HG02798 (cell line): ENCODE measurements around the gene CERT1.

ENCODE experiments used
- ATAC-seq: cut with Tn5 transposase; IDR thresholded peaks from one replicate; pipeline ENCODE4 v1.9.1; 2021; ENCODE audit warnings: mild to moderate bottlenecking; ENCODE audit not compliant: unreplicated experiment, poor library complexity

Gene CERT1

DNA sequence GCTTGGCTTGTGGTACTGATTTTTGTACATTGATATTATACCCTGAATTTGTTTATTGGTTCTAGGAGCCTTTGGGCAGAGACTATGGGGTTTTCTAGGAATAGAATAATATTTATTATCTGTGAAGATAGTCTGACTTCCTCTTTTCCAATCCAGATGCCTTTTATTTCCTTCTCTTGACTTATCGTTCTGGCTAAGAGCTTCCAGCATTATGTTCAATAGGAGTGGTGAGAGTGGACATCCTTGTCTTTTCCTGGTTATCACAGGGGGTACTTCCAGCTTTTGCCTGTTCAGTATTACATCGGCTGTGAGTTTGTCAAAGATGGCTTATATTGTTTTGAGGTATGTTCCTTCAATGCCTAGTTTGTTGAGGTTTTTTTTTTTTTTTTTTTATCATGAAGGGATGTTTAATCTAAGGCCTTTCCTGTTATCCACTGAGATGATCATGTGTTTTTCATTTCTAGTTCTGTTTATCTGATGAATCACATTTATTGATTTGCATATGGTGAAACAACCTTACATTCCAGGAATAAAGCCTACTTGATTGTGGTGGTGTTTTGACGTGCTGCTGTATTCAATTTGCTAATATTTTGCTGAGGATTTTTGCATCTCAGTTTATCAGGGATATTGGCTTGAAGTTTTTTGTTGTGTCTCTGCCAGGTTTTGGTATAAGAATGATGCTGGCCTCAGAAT is 77.5 kb downstream of the CERT1 start:
- ATAC-seq = no peak

DNA sequence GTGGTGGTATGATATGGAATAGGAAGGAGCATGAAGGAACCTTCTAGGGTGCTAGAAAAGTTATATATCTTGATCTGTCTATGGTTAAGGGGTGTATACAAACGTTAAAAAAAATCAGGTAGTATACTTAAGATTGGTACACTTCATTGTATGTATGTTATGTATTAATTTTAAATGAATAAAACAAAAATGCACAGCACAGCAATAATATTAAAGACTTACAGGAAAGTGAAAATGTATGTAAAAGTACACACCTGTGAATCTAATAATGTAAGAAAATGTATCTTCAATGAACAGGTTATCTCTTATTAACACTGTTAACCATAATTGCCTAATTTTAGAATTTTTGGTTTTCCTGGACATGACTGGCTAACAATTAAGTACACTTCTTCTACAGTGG is 97.2 kb downstream of the CERT1 start:
- ATAC-seq = no peak

DNA sequence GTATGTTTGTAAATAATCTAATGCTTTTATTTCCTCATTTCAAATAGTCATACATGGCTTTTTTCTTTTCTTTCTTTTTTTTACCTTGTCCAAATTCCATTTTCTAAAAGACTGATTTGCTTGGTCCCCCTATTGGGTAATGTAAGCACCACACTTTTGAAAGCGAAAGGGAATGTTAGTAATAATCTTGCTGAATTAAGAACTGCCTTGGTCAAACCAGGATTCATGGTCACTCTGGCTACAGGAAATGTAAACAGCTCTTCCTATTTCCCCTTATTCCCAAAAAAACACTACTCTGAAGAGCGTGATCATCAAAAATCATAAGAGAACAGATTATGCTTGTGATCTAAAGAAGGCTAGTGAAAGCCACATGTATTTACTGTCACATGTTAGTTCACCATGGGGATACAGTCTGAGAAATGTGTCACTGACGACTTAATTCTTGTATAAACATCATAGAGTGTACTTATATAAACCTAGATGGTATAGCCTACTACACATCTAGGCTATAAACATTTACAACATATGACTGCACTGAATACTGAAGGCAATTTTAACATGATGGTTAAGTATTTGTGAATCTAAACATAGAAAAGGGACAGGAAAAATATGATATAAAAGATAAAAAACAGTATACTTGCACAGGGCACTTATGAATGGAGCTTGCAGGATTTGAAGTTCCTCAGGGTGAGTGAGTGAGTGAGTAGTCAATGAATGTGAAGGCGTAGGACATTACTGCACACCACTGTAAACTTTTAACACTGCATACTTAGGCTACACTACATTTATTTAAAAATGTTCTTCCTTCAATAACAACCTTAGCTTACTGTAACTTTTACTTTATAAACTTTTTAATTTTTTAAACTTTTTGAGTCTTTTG is 99.1 kb downstream of the CERT1 start:
- ATAC-seq = no peak

DNA sequence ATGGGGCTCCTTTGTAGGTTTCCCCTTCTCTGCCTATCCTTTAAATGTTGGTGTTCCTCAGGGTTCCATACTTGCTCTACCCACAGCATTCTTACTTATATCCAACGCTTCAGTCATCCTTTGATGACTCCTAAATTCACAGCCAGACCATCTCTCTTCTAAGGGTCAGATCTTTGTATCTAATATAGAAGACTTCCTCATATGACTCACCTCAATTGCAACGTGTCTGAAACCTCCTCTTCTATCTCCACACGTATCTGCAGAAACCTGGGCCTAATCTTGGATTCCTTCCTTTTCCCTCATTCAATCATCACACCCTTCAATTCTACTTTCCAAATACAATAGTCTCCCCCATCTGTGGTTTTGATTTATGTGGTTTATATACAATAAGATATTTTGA is 106.1 kb downstream of the CERT1 start:
- ATAC-seq = no peak

DNA sequence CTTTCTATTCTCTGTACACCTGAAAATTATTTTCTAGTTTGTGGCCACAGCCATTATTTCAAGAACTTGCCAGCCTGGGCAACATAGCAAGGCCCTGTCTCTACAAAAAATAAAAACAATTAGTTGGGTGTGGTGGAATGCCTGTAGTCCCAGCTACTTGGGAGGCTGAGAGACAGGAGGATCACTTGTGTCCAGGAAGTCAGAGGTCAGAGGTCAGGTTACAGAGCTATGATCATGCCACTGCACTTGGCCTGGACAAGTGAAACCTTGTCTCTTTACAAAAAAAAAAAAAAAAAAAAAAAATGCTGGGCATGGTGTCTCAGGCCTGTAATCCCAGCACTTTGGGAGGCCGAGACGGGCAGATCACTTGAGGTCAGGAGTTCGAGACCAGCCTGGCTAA is 116.2 kb downstream of the CERT1 start:
- ATAC-seq = no peak

DNA sequence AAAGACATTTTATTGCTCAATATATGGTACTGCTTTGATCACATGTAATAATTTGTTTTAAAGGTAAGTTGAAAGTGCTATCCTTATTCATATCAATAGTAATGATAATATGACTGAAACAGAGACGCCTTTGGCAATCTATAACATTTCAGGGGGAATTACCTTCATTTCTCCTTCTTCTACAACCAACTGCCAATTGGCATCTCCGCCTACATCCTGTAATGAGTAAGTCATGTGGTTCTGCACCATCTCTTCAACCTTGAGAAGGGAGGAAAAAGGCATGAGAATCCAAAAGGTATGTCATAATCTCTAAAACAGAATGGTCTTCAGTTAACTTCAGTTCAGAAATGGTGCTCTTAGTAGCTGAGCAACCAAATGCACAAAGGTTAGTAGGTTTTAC is 122.0 kb downstream of the CERT1 start:
- no peak for ATAC-seq

DNA sequence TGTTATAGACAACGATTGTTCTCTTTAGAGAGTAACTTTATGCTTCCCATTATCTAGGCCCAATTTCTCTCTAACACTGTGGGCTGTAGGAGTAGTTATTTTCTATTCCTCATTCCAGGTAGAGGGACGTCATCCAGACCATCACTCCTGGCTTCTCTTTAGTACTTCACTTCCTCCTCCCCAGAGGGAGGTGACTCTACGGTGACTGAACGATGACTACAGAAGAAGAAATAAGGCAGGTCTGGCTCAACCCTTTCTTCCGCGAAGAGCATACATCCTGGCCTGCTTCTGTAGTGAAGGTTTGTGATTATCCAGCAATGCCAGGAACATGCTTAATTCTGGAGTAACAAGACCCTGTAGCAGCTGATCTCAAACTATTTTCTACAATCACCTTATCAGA is 123.6 kb downstream of the CERT1 start:
- ATAC-seq = no peak

DNA sequence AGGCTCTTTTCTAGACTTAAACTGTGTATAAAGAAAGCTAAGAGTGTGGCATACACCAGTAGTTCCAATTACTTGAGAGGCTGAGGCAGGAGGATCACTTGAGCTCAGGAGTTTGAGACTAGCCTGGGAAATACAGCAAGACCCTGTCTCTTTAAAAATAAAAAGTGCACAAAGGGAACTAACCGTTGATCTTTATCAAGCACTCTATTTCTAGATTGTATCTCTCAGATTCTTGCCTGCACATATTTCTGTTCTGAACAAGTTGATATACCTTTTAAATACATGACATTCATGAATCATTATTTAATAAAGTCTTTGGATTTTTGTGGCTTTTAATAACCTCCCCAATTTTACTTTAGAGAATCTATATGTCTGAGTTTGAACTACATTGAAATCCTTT is 127.2 kb downstream of the CERT1 start:
- ATAC-seq = no peak

DNA sequence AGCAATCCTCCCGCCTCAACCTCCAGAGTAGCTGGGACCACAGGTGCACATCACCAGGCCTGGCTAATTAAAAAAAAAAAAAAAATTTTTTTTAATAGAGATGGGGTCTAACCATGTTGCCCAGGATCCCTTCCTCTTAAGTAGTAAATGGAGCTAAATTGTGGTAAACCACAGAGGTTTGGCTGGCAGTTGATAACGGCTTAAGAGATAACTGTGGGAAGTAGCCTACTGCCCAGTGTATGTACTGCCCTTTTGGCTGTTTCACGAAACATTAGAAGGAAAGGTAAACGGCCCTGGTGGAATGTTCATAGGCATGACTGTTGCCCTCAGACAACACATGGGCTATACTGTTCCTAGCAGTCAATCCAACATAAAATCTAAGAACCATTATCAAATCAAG is 130.0 kb downstream of the CERT1 start:
- ATAC-seq = no peak

DNA sequence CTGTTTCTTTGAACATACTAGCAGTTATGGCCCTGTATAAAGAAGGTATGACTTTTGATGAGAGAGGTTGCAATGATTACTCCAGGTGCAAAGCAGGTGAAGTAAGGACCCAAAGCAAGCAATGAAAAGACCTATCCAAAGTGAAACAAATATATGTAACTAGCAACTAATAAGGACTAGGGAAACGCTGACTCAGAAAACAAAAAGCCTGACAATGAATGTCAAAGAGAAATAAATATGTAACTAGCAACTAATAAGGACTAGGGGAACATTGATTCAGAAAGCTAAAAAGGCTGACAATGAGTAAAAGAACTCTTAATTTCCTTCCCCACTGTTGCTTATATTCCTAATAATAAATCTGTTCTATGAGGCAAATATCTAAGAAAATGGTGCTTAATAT is 131.3 kb downstream of the CERT1 start:
- ATAC-seq = no peak

DNA sequence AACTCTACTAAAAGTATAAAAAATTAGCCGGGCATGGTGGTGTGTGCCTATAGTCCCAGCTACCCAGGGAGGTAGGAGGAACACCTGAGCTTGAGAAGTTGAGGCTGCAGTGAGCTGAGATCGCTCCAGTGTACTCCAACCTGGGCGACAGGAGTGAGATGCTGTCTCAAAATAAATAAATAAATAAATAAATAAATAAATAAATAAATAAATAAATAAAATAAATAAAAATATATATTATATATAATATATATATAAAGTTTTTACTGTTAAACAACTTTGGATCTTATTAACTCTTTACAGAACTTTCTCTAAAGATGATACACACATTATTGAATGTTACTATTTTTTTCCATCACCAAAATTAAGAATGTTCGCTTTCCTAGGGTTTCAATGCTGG is 136.0 kb downstream of the CERT1 start:
- ATAC-seq = no peak

DNA sequence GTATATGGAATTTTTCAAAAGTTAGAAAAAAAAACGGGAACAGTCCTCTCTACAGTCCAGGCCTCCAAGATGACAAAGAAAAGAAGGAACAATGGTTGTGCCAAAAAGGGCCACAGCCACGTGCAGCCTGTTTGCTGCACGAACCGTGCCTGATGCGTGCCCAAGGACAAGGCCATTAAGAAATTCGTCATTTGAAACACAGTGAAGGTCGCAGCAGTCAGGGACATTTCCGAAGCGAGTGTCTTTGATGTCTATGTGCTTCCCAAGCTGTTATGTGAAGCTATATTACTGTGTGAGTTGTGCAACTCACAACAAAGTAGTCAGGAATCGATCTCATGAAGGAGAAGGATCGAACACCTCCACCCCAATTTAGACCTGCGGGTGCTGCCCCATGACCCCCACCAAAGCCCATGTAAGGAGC is 137.0 kb downstream of the CERT1 start:
- no peak for ATAC-seq

DNA sequence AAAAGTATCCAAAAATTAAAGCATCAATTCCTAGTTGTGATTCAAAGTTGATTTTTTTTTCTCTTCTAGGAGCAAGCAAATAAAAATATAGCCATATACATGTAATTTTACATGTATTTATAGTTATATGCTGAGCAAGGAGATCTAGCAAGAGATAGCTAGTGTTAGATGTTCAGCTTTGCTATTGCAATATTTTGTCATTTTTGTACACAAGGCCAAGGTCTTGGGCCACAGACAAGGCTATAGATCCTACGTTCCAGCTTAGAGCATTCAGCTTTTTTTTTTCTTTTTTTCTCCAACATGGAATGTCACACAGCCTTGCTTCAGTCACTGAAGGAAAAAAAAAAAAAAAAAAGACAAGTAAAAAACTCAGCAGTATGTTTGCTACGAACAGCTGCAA is 137.6 kb downstream of the CERT1 start:
- ATAC-seq = no peak

DNA sequence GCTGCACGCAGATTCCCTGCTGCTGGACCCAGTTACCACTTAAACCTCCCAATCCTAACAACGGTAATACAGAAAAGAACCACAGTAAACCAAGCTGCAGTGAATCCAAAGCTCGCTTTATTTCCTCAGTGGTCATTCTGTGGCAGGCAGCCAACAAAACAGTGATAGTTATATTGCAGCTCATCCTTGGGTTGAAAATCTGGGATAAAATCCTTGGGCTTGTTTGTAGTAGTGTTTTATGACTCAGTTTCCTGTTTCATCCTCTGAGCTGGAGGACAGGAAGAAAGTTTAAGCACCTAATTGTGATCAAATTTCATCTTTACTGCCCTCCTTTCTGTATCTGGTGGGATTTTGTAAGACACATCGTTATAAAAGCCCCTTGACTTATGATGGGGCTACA is 143.0 kb downstream of the CERT1 start:
- ATAC-seq = no peak

DNA sequence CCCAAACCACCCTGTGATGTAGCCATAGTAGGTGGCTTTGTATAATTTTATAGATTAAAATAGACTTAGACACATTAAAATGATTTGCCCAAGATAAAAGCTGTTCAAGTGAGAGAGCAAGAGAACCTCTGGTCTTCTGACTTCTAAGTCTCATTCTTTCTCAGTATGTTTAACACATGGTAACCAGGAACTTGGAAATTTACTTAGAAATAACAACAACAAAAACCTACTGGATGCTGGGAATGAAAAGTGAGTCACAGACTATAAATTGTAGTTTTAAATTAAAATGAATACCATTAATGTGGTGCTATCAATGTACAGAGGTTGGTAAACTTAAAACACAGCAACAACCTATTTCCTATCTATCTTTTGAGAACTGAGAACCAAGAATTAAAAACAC is 144.0 kb downstream of the CERT1 start:
- ATAC-seq = peak; percentile 5

DNA sequence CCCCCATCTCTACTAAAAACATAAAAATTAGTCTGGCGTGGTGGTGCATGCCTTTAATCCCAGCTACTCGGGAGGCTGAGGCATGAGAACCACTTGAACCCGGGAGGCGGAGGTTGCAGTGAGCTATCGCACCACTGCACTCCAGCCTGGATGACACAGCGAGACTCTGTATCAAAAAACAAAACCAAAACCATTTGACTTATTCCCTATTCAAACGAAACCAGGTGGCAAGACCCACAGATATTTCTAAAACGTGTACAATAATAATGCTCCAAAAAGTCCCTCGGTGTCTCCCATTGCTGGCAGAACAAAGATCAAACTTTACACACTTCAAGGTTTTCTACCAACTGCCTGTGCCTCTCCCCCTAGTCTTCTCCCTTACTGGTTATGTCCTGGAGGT is 144.6 kb downstream of the CERT1 start:
- ATAC-seq = peak; percentile 89

DNA sequence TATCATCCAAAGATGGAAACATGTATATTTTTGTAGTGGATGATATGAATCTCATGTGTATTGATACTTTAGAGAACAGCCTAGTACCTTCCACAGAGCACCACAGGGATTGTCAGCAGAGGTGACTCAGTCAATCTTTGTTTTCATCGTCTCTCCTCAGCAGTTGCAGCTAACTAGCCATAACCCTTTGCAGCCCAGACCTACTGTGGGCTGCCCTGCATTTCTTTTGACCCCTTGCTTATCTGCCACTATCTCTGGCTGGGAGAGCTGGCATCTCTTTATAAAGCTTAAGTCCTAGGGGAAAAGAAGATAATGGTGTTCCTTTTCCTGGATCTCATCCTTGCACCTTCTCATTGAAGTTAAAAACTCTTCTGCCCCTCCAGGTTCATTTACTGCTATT is 145.7 kb downstream of the CERT1 start:
- no peak for ATAC-seq

DNA sequence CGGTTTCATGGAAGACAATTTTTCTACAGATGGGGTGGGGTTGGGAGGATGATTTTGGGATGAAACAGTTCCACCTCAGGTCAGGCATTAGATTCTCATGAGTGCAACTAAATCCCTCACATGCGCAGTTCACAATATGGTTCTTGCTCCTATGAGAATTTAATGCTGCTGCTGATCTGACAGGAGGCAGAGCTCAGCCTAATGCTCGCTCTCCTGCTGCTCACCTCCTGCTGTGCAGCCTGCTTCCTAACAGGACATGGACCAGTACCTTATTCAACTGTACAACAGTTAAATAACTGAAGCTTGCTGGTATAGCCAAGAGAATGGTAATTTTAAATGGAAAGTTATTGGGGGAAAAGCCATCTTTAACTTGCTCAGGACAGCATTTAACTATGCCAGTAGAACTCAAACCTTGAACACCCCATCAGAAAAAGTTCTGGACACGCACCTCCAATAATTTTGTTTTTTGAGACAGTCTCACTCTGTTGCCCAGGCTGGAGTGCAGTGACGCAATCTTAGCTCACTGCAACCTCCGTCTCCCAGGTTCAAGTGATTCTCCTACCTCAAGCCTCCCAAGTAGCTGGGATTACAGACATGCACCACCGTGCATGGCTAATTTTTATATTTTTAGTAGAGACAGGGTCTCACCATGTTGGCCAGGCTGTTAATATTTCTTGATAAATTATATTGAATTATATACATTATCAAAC is 146.7 kb downstream of the CERT1 start:
- no peak for ATAC-seq

DNA sequence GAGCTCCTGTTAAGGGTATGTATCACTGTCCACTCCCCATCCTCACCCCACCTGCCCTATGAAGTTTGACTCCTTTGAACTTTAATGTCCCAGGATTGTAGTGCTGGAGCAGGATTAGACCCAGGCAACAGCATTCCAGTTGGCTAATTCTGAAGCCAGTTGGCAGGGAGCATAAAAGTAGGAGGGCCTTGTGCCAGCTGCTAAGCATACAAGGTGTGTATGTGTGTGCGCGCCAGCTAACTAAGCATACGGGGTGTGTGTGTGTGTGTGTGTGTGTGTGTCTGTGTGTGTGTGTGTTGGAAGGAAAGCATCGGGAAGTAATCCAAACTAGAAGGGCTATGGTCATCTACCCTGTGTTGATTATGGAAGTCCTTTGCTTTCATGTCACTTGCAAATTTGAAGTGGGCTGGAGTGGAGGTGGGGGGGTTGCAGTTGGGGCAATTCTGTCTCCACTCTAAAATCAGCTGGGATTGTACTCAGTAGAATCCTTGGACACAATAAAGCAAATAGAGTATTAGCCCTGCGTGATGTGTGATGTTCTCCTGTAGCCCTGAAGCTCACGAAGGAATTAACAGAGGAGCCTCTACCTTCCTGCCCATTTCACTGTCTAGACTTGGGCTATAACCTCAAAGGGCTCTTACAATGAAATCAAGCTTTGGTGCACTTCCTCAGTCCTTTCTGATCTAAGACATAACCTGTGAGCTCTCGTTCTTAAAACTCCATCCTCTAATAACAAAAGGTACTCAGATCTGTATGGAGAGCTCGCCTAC is 147.5 kb downstream of the CERT1 start:
- no peak for ATAC-seq

DNA sequence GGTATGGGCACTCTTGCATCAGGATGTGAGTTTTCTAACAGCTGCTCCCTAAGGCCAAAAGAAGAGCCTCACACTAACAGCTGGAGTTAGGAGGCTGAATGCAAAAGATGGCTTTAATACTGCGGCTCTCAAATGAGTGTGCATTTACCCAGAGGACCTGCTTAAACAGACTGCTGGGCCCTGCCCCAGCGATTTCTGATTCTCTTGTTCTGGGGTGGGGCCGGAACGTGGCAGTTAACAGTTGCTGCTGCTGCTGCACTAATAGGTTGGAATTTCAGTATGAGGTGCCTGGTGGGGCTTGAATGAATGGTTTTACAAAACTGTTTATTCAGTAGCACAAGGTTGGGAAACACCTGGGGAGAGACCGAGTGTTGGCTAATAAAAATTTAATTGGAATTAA is 148.3 kb downstream of the CERT1 start:
- no peak for ATAC-seq
